ENCODE measurements around the gene ENOX1. TPM values are rescaled to one million over a fixed set of nuclear protein-coding genes. Genes with fewer than 3 reads are reported as not detected.

The ENOX1 gene
- total and polyA plus RNA-seq, 7 donors: 0.34 to 7.1 (median 1.1) TPM

DNA sequence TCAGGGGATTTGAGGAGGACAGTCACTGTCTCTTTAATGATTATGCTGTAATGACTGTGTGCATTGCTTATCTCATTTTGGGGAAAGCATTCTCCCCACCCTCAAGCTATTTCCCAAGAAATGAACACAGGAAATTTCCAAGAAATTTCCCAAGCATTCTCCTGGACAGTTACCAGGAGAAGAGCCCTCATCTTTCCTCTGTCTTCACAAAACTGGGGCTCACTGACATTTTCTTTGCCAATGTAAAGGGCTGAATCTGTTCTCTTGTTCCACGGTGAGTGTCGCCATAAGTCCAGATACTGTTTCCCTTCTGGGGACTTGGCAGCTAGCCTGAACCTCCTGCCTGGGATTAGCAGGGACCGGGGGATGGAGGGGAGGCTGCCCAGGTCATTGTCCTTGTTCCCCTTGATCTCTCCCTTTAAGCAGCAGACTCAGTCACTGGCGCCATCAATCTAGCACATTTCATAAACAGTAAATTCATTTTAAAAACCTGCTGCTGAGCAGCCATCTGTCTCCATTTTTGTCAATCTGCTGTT lies 590.6 kb downstream of the ENOX1 start:
- no peak overlapping the region for H3K27ac ChIP-seq
- 15 to 22% (median 16%) methylated on average over 4 of the region's 4 CpGs for WGBS, 3 donors

GRCh38 chr13:43195551-43195950 lies 591.2 kb downstream of the ENOX1 start:
- DNase-seq (no peak), ATAC-seq (no peak)
- peaks cover 8% of the 10 kb centered on the region for H3K4me1 ChIP-seq
- H3K36me3 ChIP-seq (ENCODE audit: insufficient read depth in 1 of 2, low read depth in 1 of 2): no peaks in the 10 kb centered on the region
- no peaks in the 10 kb centered on the region for H3K9me3 ChIP-seq
- 88 to 96% (median 92%) methylated on average over 4 of the region's 4 CpGs for WGBS, 3 donors
- H3K4me3 ChIP-seq: no peak overlapping the region
- intact Hi-C loops (cut with DNase I): loop anchor here in 1 of 2 donors (5.0 kb wide), 1 partner anchor 612 kb away; no protein-coding TSS in a partner anchor
- no peak for TF ChIP-seq CTCF (IDR thresholded peaks at IDR 0.05)
- H3K27ac ChIP-seq: no peak overlapping the region
- H3K27me3 ChIP-seq (ENCODE audit: insufficient read depth in 3 of 3, low read length in 2 of 3): no peaks in the 10 kb centered on the region

More for the DNA sequence above, 590.6 kb downstream of the ENOX1 start:
- no peak for TF ChIP-seq CTCF (IDR thresholded peaks at IDR 0.05)
- intact Hi-C loops (cut with DNase I): loop anchor here in 1 of 2 donors (5.0 kb wide), 1 partner anchor 611 kb away; no protein-coding TSS in a partner anchor
- H3K36me3 ChIP-seq (ENCODE audit: insufficient read depth in 1 of 2, low read depth in 1 of 2): no peaks in the 10 kb centered on the region
- H3K9me3 ChIP-seq: no peaks in the 10 kb centered on the region
- peak; percentile 23 to 65 for DNase-seq
- H3K4me1 ChIP-seq: peaks cover 12% of the 10 kb centered on the region
- no peaks in the 10 kb centered on the region for H3K27me3 ChIP-seq (ENCODE audit: insufficient read depth in 3 of 3, low read length in 2 of 3)
- ATAC-seq: peak; percentile 65 to 87 (median 74)
- H3K4me3 ChIP-seq: no peak overlapping the region

- Histone ChIP-seq H3K27ac (no peak overlapping the region), H3K36me3 (ENCODE audit: insufficient read depth in 1 of 2, low read depth in 1 of 2) (no peaks in the 10 kb centered on the region), H3K4me1 (peaks cover 5% of the 10 kb centered on the region), H3K27me3 (ENCODE audit: insufficient read depth in 3 of 3, low read length in 2 of 3) (no peaks in the 10 kb centered on the region), H3K9me3 (no peaks in the 10 kb centered on the region), H3K4me3 (no peak overlapping the region)
- 82 to 84% (median 83%) methylated on average over 4 of the region's 4 CpGs for WGBS, 3 donors
- no peak for ATAC-seq
- TF ChIP-seq CTCF (IDR thresholded peaks at IDR 0.05): no peak
- intact Hi-C loops (cut with DNase I): loop anchor here in 1 of 2 donors (5.0 kb wide), 1 partner anchor 612 kb away; no protein-coding TSS in a partner anchor
- no peak for DNase-seq
Observed at GRCh38 chr13:43195112-43195511, 591.7 kb downstream of the ENOX1 start.

- Histone ChIP-seq H3K36me3 (ENCODE audit: insufficient read depth in 1 of 2, low read depth in 1 of 2) (no peaks in the 10 kb centered on the region), H3K4me3 (no peak overlapping the region), H3K27ac (no peak overlapping the region), H3K27me3 (ENCODE audit: insufficient read depth in 3 of 3, low read length in 2 of 3) (no peaks in the 10 kb centered on the region), H3K4me1 (no peaks in the 10 kb centered on the region), H3K9me3 (no peaks in the 10 kb centered on the region)
- TF ChIP-seq CTCF (IDR thresholded peaks at IDR 0.05): no peak
- DNase-seq (no peak), ATAC-seq (no peak)
- WGBS, 3 donors: 89 to 95% (median 93%) methylated on average over 14 of the region's 14 CpGs
- intact Hi-C loops (cut with DNase I): no loop called here
Observed at GRCh38 chr13:43193789-43194420, 592.9 kb downstream of the ENOX1 start.
